GM12874 (cell line): ENCODE results near the gene TSPAN9.

Experiments
- TF ChIP-seq, protein P1 (sequence below): IDR thresholded peaks from 2 replicates; pipeline ENCODE4 v1.5.1; 2011; ENCODE audit warnings: low read depth, mild to moderate bottlenecking, control low read depth, low read length, moderate library complexity; ENCODE audit not compliant: insufficient read depth

Gene TSPAN9

DNA sequence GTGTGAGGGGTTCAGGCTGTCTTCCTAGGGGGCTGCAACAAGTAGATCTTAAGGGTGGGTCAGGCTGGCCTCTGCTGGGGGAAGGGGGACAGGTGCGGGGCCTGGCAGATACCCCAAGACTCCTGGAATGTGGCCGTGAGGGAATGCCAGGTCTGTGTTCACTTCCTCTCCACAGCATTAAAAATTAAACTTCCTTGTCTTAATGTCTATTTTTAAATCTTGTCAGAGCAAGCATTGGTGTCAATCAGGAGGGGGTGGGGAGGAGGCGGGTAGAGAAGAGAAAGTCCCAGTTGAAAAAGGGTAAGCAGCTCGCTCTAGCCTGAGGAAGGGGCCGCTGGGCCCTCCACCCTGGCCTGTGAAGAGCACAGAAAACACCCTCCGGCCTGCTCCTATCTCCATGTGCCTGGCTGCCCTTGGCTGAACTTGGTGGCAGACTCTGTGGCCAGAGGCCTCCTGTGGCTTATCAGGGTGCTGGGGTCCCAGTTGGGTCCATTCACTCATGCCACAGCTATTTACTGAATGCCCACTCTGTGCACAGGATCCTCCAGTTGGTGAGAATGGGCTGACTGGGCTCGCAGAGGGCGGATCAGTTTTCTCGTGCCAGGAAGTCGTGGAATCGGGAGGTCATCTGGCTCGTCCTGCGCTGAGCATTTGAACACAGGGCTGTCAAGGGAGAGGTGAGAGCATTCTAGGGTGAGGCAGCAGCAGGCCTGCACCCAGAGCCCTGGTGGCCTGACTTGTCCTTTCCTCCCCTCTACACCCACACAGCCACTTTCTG, 128.8 kb downstream of the TSPAN9 start:
- TF ChIP-seq, protein P1, sequence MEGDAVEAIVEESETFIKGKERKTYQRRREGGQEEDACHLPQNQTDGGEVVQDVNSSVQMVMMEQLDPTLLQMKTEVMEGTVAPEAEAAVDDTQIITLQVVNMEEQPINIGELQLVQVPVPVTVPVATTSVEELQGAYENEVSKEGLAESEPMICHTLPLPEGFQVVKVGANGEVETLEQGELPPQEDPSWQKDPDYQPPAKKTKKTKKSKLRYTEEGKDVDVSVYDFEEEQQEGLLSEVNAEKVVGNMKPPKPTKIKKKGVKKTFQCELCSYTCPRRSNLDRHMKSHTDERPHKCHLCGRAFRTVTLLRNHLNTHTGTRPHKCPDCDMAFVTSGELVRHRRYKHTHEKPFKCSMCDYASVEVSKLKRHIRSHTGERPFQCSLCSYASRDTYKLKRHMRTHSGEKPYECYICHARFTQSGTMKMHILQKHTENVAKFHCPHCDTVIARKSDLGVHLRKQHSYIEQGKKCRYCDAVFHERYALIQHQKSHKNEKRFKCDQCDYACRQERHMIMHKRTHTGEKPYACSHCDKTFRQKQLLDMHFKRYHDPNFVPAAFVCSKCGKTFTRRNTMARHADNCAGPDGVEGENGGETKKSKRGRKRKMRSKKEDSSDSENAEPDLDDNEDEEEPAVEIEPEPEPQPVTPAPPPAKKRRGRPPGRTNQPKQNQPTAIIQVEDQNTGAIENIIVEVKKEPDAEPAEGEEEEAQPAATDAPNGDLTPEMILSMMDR = no peak

DNA sequence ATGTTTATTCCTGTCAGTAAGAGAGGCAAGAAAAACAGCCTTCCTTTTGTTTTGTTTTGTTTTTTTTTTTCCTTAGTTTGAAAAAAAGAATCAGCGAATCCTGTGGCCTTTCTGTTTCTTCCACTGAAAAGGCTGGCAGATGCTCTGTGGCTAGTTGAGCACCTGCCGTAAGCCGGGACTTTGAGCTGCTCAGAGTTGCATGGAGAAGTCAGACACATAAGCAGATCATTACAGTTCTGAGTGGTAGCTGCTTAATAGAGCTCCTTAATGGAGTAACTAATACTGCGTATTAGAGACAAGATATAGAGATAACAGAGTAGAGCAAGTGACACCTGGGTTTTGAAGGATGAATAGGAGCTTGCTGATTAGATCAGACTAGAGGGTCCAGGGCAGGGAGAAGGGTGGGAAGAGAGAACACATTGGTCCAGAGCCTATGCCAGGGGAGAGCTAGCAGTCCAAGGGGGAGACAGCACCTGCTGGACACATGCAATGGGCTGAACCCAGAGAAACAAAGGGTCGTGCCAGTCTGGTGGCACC, 129.4 kb downstream of the TSPAN9 start:
- TF ChIP-seq, protein P1 = no peak

DNA sequence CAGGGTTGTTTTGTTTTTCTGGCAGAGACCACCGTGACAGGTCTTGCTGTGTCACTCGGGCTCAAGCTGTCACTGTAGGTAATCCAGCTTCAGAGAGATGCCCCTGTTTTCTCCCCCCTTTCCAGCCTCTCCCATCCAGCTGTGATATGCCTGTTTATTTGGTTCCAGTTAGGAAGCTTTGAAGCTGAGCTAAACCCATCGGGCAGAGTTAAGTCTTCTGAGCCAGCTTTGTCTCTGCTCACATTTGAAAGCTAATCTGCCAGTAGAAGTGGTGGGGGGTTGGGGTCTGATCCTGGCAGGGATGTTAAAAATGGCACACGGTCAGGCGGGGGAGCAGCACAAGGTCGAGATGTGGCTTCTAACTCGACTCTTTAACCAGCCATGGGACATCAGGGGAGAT, 130.0 kb downstream of the TSPAN9 start:
- TF ChIP-seq, protein P1 = no peak

DNA sequence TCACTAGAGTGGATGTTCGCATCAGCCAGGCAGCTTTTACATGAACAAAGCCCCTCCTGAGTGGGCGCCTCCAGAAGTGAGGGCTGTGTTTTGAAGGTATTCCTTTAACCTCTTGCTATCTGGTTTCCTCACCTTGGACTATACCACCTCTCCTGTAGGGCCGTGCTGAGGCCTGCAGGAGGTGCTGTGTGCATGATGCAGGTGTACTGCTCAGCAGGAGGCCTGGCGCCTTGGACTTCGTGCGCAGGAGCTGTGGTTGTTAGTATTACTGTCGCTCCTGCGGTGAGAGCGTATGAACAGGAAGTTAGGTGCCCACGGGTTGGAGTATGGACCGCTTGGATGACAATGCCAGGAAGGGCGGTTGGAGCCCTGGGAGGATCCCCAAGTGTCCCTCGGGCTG, 130.7 kb downstream of the TSPAN9 start:
- TF ChIP-seq, protein P1 = peak; percentile 25; the same call in 1 of the 2 replicates

DNA sequence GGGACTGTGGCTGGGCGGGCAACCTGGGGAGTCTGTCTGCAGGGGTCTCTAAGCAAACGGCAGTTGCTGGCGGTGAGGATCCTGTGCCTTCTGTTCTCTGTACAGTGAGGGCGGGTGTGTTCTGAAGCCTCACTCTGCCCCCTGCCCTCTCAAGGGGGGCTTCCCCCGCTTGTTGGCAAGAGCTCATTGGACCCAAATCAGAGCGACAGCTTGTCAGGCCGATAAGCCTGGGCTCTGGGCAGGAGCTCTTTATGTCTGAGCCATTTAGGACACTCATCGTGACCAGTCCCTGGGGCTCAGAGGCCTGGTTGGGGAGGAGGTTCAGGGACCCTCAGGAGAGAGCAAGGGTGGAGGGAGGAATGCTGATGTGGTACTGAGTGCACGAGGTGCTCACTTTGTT, 136.0 kb downstream of the TSPAN9 start:
- TF ChIP-seq, protein P1 = no peak

DNA sequence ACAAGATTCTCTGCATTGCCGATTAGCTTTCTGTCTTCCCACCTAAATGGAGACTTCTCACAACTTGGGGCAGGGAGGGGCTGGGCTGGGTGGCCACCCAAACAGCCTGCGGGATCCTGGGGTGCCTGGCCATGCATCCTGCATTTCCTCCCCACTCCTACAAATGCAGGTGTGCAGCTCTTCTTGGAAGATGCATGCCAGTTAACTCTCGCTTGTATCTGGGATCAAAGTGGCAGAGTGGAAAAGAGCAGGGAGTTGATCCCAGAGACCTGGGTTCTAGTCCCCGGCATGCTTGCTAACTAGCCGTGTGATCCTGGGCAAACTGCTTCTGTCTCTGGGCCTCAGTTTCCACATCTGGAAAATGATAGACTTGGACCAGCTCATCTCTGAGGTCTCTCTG, 136.6 kb downstream of the TSPAN9 start:
- TF ChIP-seq, protein P1 = no peak

DNA sequence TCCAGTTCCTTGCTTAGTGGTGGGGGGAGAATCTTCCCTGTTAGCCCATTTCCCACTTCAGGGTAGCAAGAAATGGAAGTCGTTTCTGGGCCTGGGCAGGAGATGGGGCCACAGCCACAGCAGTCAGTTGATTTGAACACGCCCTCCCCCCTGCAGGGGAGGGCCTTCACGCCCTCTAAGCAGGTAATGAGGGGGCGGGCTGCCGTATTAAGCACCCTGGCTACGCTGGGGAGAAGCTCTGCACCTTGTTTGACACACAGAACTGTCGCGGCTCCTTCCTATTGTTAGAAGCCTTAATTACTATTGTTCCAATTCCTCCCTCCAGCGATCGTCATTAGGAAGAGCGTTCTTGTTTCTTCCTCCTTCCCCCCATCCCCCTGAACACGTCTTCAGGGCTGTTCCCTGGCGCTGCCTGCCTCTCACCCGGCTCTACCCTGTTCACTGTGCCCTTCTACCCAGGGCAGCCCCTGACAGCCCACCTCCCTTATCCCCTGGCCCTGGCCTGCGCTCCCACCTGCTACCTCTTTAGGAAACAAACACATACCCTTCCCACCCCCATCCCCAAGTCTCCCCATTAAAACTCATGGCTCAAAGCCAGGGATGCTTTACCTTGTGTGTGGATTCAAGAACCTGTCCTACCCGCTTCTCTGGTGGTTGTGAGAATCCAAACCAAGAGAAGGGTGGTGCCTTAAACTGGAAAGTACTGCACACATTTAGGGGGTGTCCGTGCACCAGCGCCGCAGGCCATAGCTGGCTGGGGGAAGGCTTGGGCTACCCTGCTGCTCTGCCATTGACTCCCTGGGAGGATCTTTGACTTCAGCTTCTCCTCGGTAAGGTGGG, 137.6 kb downstream of the TSPAN9 start:
- TF ChIP-seq, protein P1 = no peak
